GM23338 (cell line): ENCODE measurements around the gene PLBD2. TPM values are rescaled to one million over a fixed set of nuclear protein-coding genes. Genes with fewer than 3 reads are reported as not detected.

Experiments
- ATAC-seq: fragments of 200-7000 bp; cut with Tn5 transposase; 3 replicates; pipeline ENCODE4 v1.9.1; 2020
- DNase-seq: peaks from one replicate; pipeline ENCODE4 v3.0.0-alpha.2; 2015; ENCODE audit warnings: low spot score
- H2AFZ ChIP-seq: fragments of 200-600 bp; sonication (generic); 2 replicates; pipeline ENCODE4 v1.8.0; 2016; ENCODE audit warnings: antibody characterized with exemption, mild to moderate bottlenecking, moderate library complexity
- H3F3A ChIP-seq: fragments of 200-600 bp; sonication (generic); replicated peaks from 2 replicates; pipeline ENCODE4 v1.8.0; 2017; ENCODE audit warnings: antibody characterized with exemption, mixed run types, low read depth
- H3K27ac ChIP-seq: fragments of 200-600 bp; sonication (generic); 2 replicates; pipeline ENCODE4 v1.6.1; 2016; ENCODE audit warnings: low read depth
- H3K27me3 ChIP-seq: fragments of 200-600 bp; sonication (generic); 2 replicates; pipeline ENCODE4 v1.8.0; 2016; ENCODE audit warnings: mild to moderate bottlenecking, mixed run types, moderate library complexity; ENCODE audit not compliant: insufficient read depth
- H3K36me3 ChIP-seq: fragments of 200-600 bp; sonication (generic); 2 replicates; pipeline ENCODE4 v1.8.0; 2016; ENCODE audit warnings: mild to moderate bottlenecking; ENCODE audit not compliant: insufficient read depth
- H3K4me1 ChIP-seq: fragments of 200-600 bp; sonication (generic); 2 replicates; pipeline ENCODE4 v1.8.0; 2016; ENCODE audit warnings: mild to moderate bottlenecking, moderate library complexity; ENCODE audit not compliant: insufficient read depth
- H3K4me2 ChIP-seq: fragments of 200-600 bp; sonication (generic); 2 replicates; pipeline ENCODE4 v1.7.1; 2017; ENCODE audit warnings: mixed run types
- H3K4me3 ChIP-seq: fragments of 200-600 bp; sonication (generic); 2 replicates; pipeline ENCODE4 v1.6.1; 2016; ENCODE audit warnings: mixed run types
- H3K79me2 ChIP-seq: fragments of 200-600 bp; sonication (generic); replicated peaks from 2 replicates; pipeline ENCODE4 v1.8.0; 2017; ENCODE audit warnings: mild to moderate bottlenecking; ENCODE audit not compliant: insufficient read depth
- H3K9me2 ChIP-seq: fragments of 200-600 bp; sonication (generic); 2 replicates; pipeline ENCODE4 v1.8.0; 2017; ENCODE audit not compliant: insufficient read depth
- H4K20me1 ChIP-seq: fragments of 200-600 bp; sonication (generic); replicated peaks from 2 replicates; pipeline ENCODE4 v1.8.0; 2017; ENCODE audit warnings: mild to moderate bottlenecking; ENCODE audit not compliant: insufficient read depth
- H3K27ac Mint-ChIP-seq: 2 replicates; pipeline ENCODE4 v1.8.0; 2020; ENCODE audit warnings: inconsistent platforms, mild to moderate bottlenecking, moderate library complexity, mixed read lengths
- H3K27me3 Mint-ChIP-seq: 3 replicates; pipeline ENCODE4 v1.8.0; 2022; ENCODE audit warnings: low read depth, mild to moderate bottlenecking, moderate library complexity, mixed read lengths, inconsistent platforms; ENCODE audit not compliant: insufficient read depth, poor library complexity
- H3K36me3 Mint-ChIP-seq: 3 replicates; pipeline ENCODE4 v1.8.0; 2021; ENCODE audit warnings: low read depth, mild to moderate bottlenecking, inconsistent platforms, moderate library complexity, mixed read lengths
- H3K4me1 Mint-ChIP-seq: 3 replicates; pipeline ENCODE4 v1.8.0; 2020; ENCODE audit warnings: mild to moderate bottlenecking, inconsistent platforms, mixed read lengths
- H3K4me3 Mint-ChIP-seq: 3 replicates; pipeline ENCODE4 v1.8.0; 2021; ENCODE audit warnings: moderate library complexity, mild to moderate bottlenecking, inconsistent platforms, mixed read lengths
- H3K9me3 Mint-ChIP-seq: 3 replicates; pipeline ENCODE4 v1.8.0; 2020; ENCODE audit warnings: moderate library complexity, mild to moderate bottlenecking, inconsistent platforms, mixed read lengths
- CTCF ChIP-seq, 2 experiments: fragments of 200-600 bp in 1 of 2; sonication (generic) in 1 of 2; conservative IDR thresholded peaks; 2 replicates each; pipeline versions ENCODE4 v1.5.1 to v1.6.1; 2016 to 2017; ENCODE audit warnings: antibody characterized with exemption in 2 of 2, low read depth in 2 of 2, mild to moderate bottlenecking in 2 of 2, moderate library complexity in 1 of 2
- EZH2 ChIP-seq: fragments of 200-600 bp; sonication (generic); IDR thresholded peaks from one replicate; pipeline ENCODE4 v1.8.0; 2017; ENCODE audit warnings: antibody characterized with exemption, mild to moderate bottlenecking, low read depth; ENCODE audit not compliant: unreplicated experiment
- POLR2AphosphoS5 ChIP-seq: IDR thresholded peaks from 2 replicates; pipeline ENCODE4 v1.6.1; 2016; ENCODE audit warnings: antibody characterized with exemption, low read depth
- STAT1 ChIP-seq: IDR thresholded peaks from one replicate; pipeline ENCODE4 v1.6.1; 2016; ENCODE audit warnings: antibody characterized with exemption; ENCODE audit not compliant: unreplicated experiment
- polyA plus RNA-seq: library from polyadenylated mRNA; unstranded; fragments of >200 nt; fragmentation: Nextera tagmentation; extraction: Ambion mirVana; gene quantifications from 2 replicates; pipeline ENCODE4 v1.2.1, GENCODE V29; 2016
- total RNA-seq: library from RNA; depleted of rRNA; stranded (reverse); fragments of >200 nt; shearing (Covaris generic); gene quantifications from 2 replicates; pipeline ENCODE4 v1.2.3, GENCODE V29; 2014
- TF ChIP-seq, protein P1 (sequence below): IDR thresholded peaks from 2 replicates; pipeline ENCODE4 v1.6.1; 2016; ENCODE audit warnings: antibody characterized with exemption
- TF ChIP-seq, protein P2 (sequence below): fragments of 250-450 bp; sonication (Bioruptor Pico); IDR thresholded peaks from 2 replicates; pipeline ENCODE4 v1.5.0; 2020; ENCODE audit warnings: mild to moderate bottlenecking, moderate library complexity

PLBD2 gene
- total and polyA plus RNA-seq, 2 experiments from 2014 or later, result 10.2 to 37.1 TPM

DNA sequence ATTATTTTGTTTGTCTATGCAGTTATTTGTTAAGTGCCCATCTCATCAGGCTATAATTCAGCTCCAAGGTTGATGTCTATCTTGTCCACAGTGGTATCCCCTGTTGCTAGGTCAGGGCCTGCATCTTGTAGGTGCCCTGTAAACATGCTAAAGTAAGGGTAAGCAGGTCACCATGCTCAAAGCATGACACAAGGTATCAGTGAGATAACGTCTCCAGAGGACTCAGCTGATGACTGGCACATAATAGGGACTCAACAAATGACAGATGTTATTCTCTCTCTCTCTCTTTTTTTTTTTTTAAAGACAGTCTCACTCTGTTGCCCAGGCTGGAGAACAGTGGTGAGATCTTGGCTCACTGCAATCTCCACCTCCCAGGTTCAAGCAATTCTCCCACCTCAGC lies 66.1 kb downstream of the PLBD2 start:
- Mint-ChIP-seq H3K9me3 (no peaks in the 10 kb centered on the region), H3K36me3 (no peaks in the 10 kb centered on the region), H3K4me3 (no peak overlapping the region), H3K27me3 (peaks cover 27% of the 10 kb centered on the region), H3K4me1 (peaks cover 13% of the 10 kb centered on the region), H3K27ac (no peak overlapping the region)
- Histone ChIP-seq H3K79me2 (no peaks in the 10 kb centered on the region), H2AFZ (no peak overlapping the region), H3K4me2 (no peak overlapping the region), H3K27ac (no peak overlapping the region), H3K4me3 (no peak overlapping the region), H3K4me1 (0 out of 2 replicates have a peak, but pooled peaks cover 8% of the 10 kb centered on the region), H3K36me3 (no peaks in the 10 kb centered on the region), H3F3A (0 out of 2 replicates have a peak, but pooled peaks cover 3% of the 10 kb centered on the region), H3K27me3 (no peaks in the 10 kb centered on the region), H3K9me2 (no peaks in the 10 kb centered on the region), H4K20me1 (no peaks in the 10 kb centered on the region)
- TF ChIP-seq EZH2 (no peak), CTCF (conservative IDR thresholded peaks at IDR 0.05; ENCODE audit: low read depth in 2 of 2) (no peak), POLR2AphosphoS5 (no peak), STAT1 (no peak)
- TF ChIP-seq, protein P1, sequence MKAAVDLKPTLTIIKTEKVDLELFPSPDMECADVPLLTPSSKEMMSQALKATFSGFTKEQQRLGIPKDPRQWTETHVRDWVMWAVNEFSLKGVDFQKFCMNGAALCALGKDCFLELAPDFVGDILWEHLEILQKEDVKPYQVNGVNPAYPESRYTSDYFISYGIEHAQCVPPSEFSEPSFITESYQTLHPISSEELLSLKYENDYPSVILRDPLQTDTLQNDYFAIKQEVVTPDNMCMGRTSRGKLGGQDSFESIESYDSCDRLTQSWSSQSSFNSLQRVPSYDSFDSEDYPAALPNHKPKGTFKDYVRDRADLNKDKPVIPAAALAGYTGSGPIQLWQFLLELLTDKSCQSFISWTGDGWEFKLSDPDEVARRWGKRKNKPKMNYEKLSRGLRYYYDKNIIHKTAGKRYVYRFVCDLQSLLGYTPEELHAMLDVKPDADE, result no peak
- TF ChIP-seq, protein P2, sequence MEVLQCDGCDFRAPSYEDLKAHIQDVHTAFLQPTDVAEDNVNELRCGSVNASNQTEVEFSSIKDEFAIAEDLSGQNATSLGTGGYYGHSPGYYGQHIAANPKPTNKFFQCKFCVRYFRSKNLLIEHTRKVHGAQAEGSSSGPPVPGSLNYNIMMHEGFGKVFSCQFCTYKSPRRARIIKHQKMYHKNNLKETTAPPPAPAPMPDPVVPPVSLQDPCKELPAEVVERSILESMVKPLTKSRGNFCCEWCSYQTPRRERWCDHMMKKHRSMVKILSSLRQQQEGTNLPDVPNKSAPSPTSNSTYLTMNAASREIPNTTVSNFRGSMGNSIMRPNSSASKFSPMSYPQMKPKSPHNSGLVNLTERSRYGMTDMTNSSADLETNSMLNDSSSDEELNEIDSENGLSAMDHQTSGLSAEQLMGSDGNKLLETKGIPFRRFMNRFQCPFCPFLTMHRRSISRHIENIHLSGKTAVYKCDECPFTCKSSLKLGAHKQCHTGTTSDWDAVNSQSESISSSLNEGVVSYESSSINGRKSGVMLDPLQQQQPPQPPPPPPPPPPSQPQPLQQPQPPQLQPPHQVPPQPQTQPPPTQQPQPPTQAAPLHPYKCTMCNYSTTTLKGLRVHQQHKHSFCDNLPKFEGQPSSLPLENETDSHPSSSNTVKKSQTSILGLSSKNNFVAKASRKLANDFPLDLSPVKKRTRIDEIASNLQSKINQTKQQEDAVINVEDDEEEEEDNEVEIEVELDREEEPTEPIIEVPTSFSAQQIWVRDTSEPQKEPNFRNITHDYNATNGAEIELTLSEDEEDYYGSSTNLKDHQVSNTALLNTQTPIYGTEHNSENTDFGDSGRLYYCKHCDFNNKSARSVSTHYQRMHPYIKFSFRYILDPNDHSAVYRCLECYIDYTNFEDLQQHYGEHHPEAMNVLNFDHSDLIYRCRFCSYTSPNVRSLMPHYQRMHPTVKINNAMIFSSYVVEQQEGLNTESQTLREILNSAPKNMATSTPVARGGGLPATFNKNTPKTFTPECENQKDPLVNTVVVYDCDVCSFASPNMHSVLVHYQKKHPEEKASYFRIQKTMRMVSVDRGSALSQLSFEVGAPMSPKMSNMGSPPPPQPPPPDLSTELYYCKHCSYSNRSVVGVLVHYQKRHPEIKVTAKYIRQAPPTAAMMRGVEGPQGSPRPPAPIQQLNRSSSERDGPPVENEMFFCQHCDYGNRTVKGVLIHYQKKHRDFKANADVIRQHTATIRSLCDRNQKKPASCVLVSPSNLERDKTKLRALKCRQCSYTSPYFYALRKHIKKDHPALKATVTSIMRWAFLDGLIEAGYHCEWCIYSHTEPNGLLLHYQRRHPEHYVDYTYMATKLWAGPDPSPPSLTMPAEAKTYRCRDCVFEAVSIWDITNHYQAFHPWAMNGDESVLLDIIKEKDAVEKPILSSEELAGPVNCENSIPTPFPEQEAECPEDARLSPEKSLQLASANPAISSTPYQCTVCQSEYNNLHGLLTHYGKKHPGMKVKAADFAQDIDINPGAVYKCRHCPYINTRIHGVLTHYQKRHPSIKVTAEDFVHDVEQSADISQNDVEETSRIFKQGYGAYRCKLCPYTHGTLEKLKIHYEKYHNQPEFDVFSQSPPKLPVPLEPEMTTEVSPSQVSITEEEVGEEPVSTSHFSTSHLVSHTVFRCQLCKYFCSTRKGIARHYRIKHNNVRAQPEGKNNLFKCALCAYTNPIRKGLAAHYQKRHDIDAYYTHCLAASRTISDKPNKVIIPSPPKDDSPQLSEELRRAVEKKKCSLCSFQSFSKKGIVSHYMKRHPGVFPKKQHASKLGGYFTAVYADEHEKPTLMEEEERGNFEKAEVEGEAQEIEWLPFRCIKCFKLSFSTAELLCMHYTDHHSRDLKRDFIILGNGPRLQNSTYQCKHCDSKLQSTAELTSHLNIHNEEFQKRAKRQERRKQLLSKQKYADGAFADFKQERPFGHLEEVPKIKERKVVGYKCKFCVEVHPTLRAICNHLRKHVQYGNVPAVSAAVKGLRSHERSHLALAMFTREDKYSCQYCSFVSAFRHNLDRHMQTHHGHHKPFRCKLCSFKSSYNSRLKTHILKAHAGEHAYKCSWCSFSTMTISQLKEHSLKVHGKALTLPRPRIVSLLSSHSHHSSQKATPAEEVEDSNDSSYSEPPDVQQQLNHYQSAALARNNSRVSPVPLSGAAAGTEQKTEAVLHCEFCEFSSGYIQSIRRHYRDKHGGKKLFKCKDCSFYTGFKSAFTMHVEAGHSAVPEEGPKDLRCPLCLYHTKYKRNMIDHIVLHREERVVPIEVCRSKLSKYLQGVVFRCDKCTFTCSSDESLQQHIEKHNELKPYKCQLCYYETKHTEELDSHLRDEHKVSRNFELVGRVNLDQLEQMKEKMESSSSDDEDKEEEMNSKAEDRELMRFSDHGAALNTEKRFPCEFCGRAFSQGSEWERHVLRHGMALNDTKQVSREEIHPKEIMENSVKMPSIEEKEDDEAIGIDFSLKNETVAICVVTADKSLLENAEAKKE (CRISPR knock-in tag), result no peak
- DNase-seq (no peak), ATAC-seq (no peak)
